GM12878 (cell line): ENCODE measurements around the gene CAB39. TPM values are rescaled to one million over a fixed set of nuclear protein-coding genes. Genes with fewer than 3 reads are reported as not detected.

ENCODE experiments used
- ATAC-seq: fragments of 200-7000 bp; cut with Tn5 transposase; 3 replicates; pipeline ENCODE4 v1.9.1; 2020; ENCODE audit warnings: mild to moderate bottlenecking, moderate library complexity
- BruUV-seq: library from RNA; stranded (reverse); fragments of 400-500 nt; replicated peaks from 2 replicates; lab custom pipeline; 2021; lab: Mats Ljungman, UMichigan
- CTCF ChIA-PET: fragments of 300-600 bp; sonication (Branson Sonifier 250); formaldehyde crosslinking; extraction: SDS; loops from one replicate; lab custom pipeline; 2021; ENCODE audit warnings: inconsistent platforms; lab: Yijun Ruan, JAX
- POLR2A ChIA-PET: fragments of 350-600 bp; formaldehyde crosslinking; extraction: SDS; loops from one replicate; lab custom pipeline; 2021; ENCODE audit warnings: inconsistent platforms; lab: Charles Lee
- RAD21 ChIA-PET: fragments of 300-600 bp; sonication (Branson Sonifier 250); formaldehyde crosslinking; loops from one replicate; lab custom pipeline; 2023; ENCODE audit warnings: antibody characterized with exemption; ENCODE audit not compliant: unreplicated experiment; lab: Charles Lee
- SMC1A ChIA-PET: fragments of 300-600 bp; sonication (Branson Sonifier 250); formaldehyde crosslinking; loops from one replicate; lab custom pipeline; 2023; ENCODE audit not compliant: unreplicated experiment, uncharacterized antibody; lab: Charles Lee
- DNase-seq: peaks from one replicate; pipeline ENCODE4 v3.0.0-alpha.2; 2011; ENCODE audit warnings: low read depth, low spot score
- FAIRE-seq: peaks from 3 replicates; lab custom pipeline; 2011; peaks lifted over from hg19 to GRCh38; lab: Jason Lieb, UNC
- H2AFZ ChIP-seq: 2 replicates; pipeline ENCODE4 v1.6.0; 2011; ENCODE audit warnings: low read depth, low read length, control low read depth; ENCODE audit not compliant: control insufficient read depth
- H3K27ac ChIP-seq: 2 replicates; pipeline ENCODE4 v1.5.1; 2011; ENCODE audit warnings: control low read depth; ENCODE audit not compliant: control insufficient read depth, insufficient read depth
- H3K27me3 ChIP-seq, 2 experiments: replicated peaks in 1 of 2; 2 replicates each; pipeline versions ENCODE4 v1.6.0 to v1.6.1; 2011; ENCODE audit warnings: low read length in 1 of 2; ENCODE audit not compliant: control insufficient read depth in 2 of 2, insufficient read depth in 2 of 2
- H3K36me3 ChIP-seq, 2 experiments: 2 replicates each; pipeline ENCODE4 v1.5.1; 2011; ENCODE audit warnings: low read length in 1 of 2; ENCODE audit not compliant: control insufficient read depth in 2 of 2, insufficient read depth in 2 of 2
- H3K4me1 ChIP-seq: 2 replicates; pipeline ENCODE4 v1.6.1; 2011; ENCODE audit warnings: mild to moderate bottlenecking, low read length, moderate library complexity, mixed read lengths; ENCODE audit not compliant: control insufficient read depth, insufficient read depth
- H3K4me2 ChIP-seq: 2 replicates; pipeline ENCODE4 v1.6.0; 2011; ENCODE audit warnings: control low read depth; ENCODE audit not compliant: control insufficient read depth, insufficient read depth
- H3K4me3 ChIP-seq: fragments of 200-600 bp; sonication (generic); 2 replicates; pipeline ENCODE4 v1.5.1; 2016
- H3K79me2 ChIP-seq: 2 replicates; pipeline ENCODE4 v1.6.0; 2011; ENCODE audit warnings: low read length; ENCODE audit not compliant: control insufficient read depth, insufficient read depth
- H3K9ac ChIP-seq: 2 replicates; pipeline ENCODE4 v1.8.0; 2011; ENCODE audit warnings: low read length, control low read depth, mixed read lengths; ENCODE audit not compliant: control insufficient read depth, insufficient read depth
- H3K9me3 ChIP-seq: replicated peaks from 3 replicates; pipeline ENCODE4 v1.5.1; 2011; ENCODE audit warnings: mild to moderate bottlenecking, low read length; ENCODE audit not compliant: control insufficient read depth, insufficient read depth
- H4K20me1 ChIP-seq: 2 replicates; pipeline ENCODE4 v1.6.0; 2011; ENCODE audit not compliant: control insufficient read depth, insufficient read depth
- CBFB ChIP-seq: IDR thresholded peaks from 2 replicates; pipeline ENCODE4 v1.6.1; 2016; ENCODE audit warnings: antibody characterized with exemption, low read depth
- CEBPZ ChIP-seq: fragments of 150-350 bp; IDR thresholded peaks from 2 replicates; pipeline ENCODE4 v1.6.1; 2016; ENCODE audit warnings: low read depth, low read length
- CREM ChIP-seq: IDR thresholded peaks from 2 replicates; pipeline ENCODE4 v1.6.1; 2014; ENCODE audit warnings: antibody characterized with exemption, low read depth
- CUX1 ChIP-seq: IDR thresholded peaks from 2 replicates; pipeline ENCODE4 v1.6.1; 2012; ENCODE audit warnings: improper control_type of control experiment, low read depth, low read length; ENCODE audit not compliant: insufficient replicate concordance
- FOXK2 ChIP-seq: fragments of 450-650 bp; IDR thresholded peaks from 2 replicates; pipeline ENCODE4 v1.6.1; 2017; ENCODE audit warnings: mild to moderate bottlenecking, moderate library complexity
- FOXM1 ChIP-seq: IDR thresholded peaks from 2 replicates; pipeline ENCODE4 v1.6.1; 2012; ENCODE audit warnings: low read depth, mild to moderate bottlenecking, inconsistent platforms, low read length, moderate library complexity
- NR2C2 ChIP-seq: IDR thresholded peaks from 2 replicates; pipeline ENCODE4 v1.6.1; 2011; ENCODE audit warnings: borderline replicate concordance, low read depth; ENCODE audit not compliant: control insufficient read depth, insufficient read length
- SIN3A ChIP-seq: IDR thresholded peaks from 2 replicates; pipeline ENCODE4 v1.6.1; 2012; ENCODE audit warnings: low read depth, low read length, improper control_type of control experiment
- TBL1XR1 ChIP-seq: IDR thresholded peaks from 2 replicates; pipeline ENCODE4 v1.6.1; 2012; ENCODE audit warnings: low read depth, low read length, improper control_type of control experiment
- USF1 ChIP-seq: IDR thresholded peaks from 2 replicates; pipeline ENCODE4 v1.6.1; 2011; ENCODE audit warnings: borderline replicate concordance, low read depth, mild to moderate bottlenecking, moderate library complexity, mixed read lengths, low read length; ENCODE audit not compliant: insufficient read depth; ENCODE audit errors: extremely low read length
- WGBS: methylation state at CpG from one replicate; pipeline ENCODE4 v1.1.6; 2016; ENCODE audit warnings: low lambda C conversion rate; ENCODE audit not compliant: insufficient replicate concordance, insufficient coverage; ENCODE audit errors: missing lambda C conversion rate; 5-methylcytosine and 5-hydroxymethylcytosine counted together
- in situ Hi-C: fragments of 300-500 bp; cut with MboI; formaldehyde crosslinking; loops from 9 replicates; pipeline ENCODE4 v1.14.3; 2018; ENCODE audit warnings: mixed read lengths
- intact Hi-C: fragments of 100-400 bp; cut with micrococcal nuclease; formaldehyde crosslinking; loops from one replicate; pipeline ENCODE4 v1.14.2; 2022; ENCODE audit not compliant: unreplicated experiment
- polyA plus RNA-seq, 11 experiments: library from polyadenylated mRNA; depleted of rRNA in 4 of 11; unstranded in 6 of 11; stranded (reverse) in 5 of 11; fragments of >200 nt; fragmentation: Nextera tagmentation in 4 of 11; fragmentation: Illumina TruSeq in 1 of 11; extraction: Ambion mirVana in 4 of 11; extraction: Trizol in 1 of 11; gene quantifications; 1 replicate in 1 of 11; 2 replicates in 10 of 11; pipeline versions ENCODE4 v1.2.1 to v1.2.3, GENCODE V29; 2011 to 2016; ENCODE audit warnings: inconsistent platforms in 2 of 11, missing spikeins in 2 of 11, low read depth in 1 of 11
- total RNA-seq, 4 experiments: library from RNA; depleted of rRNA in 3 of 4; stranded (reverse); fragments of >200 nt in 3 of 4; fragmentation: Illumina TruSeq in 1 of 4; extraction: Trizol in 1 of 4; gene quantifications; 2 replicates each; pipeline versions ENCODE4 v1.2.1 to v1.2.3, GENCODE V29; 2013 to 2021

CAB39 gene
- total and polyA plus RNA-seq, 10 of the 15 experiments (the other 5 are each of a cell fraction or from before 2014, with no cell fraction given): 13.3 to 129 (median 62.9) TPM

GRCh38 chr2:230843132-230843531 is 130.5 kb downstream of the CAB39 start:
- Histone ChIP-seq H3K27me3 (peaks cover 0 to 3% of the 10 kb centered on the region in 2 experiments; a peak in 1 of 4 replicates), H3K4me2 (no peak overlapping the region), H2AFZ (no peak overlapping the region), H4K20me1 (no peaks in the 10 kb centered on the region), H3K9ac (no peak overlapping the region), H3K4me1 (peaks cover 5% of the 10 kb centered on the region; the same call in 1 of the 2 replicates), H3K4me3 (no peak overlapping the region), H3K36me3 (no peaks in the 10 kb centered on the region), H3K79me2 (no peaks in the 10 kb centered on the region), H3K9me3 (peaks cover 6% of the 10 kb centered on the region; the same call in 2 of the 3 replicates), H3K27ac (no peak overlapping the region)
- in situ Hi-C loops (no loop called here), intact Hi-C loops (no loop called here)
- FAIRE-seq (no peak), DNase-seq (no peak), ATAC-seq (no peak)
- RAD21 ChIA-PET: no interaction called here
- CTCF ChIA-PET: no interaction called here
- SMC1A ChIA-PET: no interaction called here
- no peak for TF ChIP-seq USF1
- TF ChIP-seq SIN3A: no peak
- TF ChIP-seq CBFB: no peak
- no peak for TF ChIP-seq CEBPZ
- no peak for TF ChIP-seq CREM
- no peak for TF ChIP-seq CUX1
- no peak for TF ChIP-seq TBL1XR1
- TF ChIP-seq FOXK2: no peak
- no peak for TF ChIP-seq NR2C2
- TF ChIP-seq FOXM1: no peak
- POLR2A ChIA-PET: no interaction called here
- no TSS peak for BruUV-seq
- WGBS: 37% methylated on average over 4 of the region's 4 CpGs
